ENCODE data around the gene DTX1. TPM values are rescaled to one million over a fixed set of nuclear protein-coding genes. Genes with fewer than 3 reads are reported as not detected.

Gene DTX1
- total RNA-seq, 1 experiment from 2014 or later = 3.0 TPM

DNA sequence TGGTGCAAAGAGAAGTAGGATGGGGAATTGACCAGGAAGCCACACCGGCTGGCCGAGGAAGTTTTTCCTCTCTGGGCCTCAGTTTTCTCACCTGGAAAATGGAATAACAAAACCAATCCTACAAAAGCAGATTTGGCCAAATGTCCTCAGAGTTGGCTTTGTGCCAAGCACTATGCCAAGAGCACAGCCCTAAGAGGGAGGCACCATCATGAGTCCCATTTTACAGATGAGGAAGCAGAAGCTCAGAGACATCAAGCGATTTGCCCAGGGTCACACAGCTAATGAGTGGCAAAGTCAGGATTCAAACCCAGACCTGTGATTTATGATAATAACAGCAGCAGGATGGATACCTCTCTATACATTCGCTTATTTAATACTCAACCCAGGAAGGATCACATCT lies 51.8 kb downstream of the DTX1 start:
- H3K9ac ChIP-seq (ENCODE audit: extremely low read depth, insufficient read length, low read length) = no peak overlapping the region
- H2BK120ac ChIP-seq (ENCODE audit: low read depth, low read length, poor library complexity, severe bottlenecking) = no peak overlapping the region
- Mint-ChIP-seq H3K9me3 (no peaks in the 10 kb centered on the region), H3K4me1 (peaks cover 2 to 15% of the 10 kb centered on the region in 2 experiments; a peak in 3 of 4 replicates), H3K36me3 (ENCODE audit: insufficient read depth in 1 of 3, low read depth in 3 of 3) (no peaks in the 10 kb centered on the region), H3K4me3 (no peak overlapping the region), H3K27ac (no peak overlapping the region), H3K27me3 (ENCODE audit: low read depth) (peaks cover 6% of the 10 kb centered on the region)
- H3K27ac ChIP-seq (ENCODE audit: insufficient read length, low read depth, low read length) = no peak overlapping the region
- no peak overlapping the region for H2AFZ ChIP-seq (ENCODE audit: low read length)
- H3K27me3 ChIP-seq (ENCODE audit: insufficient read depth, low read length) = no peaks in the 10 kb centered on the region; the same call in 1 of the 2 replicates
- H3K18ac ChIP-seq (ENCODE audit: insufficient read length, low read depth, low read length) = no peak overlapping the region
- H4K91ac ChIP-seq (ENCODE audit: insufficient read length, low read depth, low read length) = no peak overlapping the region
- WGBS (ENCODE audit: extremely low coverage, insufficient read length, low lambda C conversion rate) = no CpG with 5 or more reads among the region's 4 CpGs
- no peak overlapping the region for H3K23ac ChIP-seq (ENCODE audit: insufficient read length, low read depth, low read length)
- no peak overlapping the region for H3K14ac ChIP-seq (ENCODE audit: insufficient read depth, low read length)
- H2BK12ac ChIP-seq (ENCODE audit: insufficient read length, low read depth, low read length) = no peak overlapping the region
- no peak overlapping the region for H2BK5ac ChIP-seq (ENCODE audit: insufficient read length, low read length)
- peaks cover 4% of the 10 kb centered on the region for H4K20me1 ChIP-seq (ENCODE audit: control insufficient read depth, insufficient read depth, insufficient read length)
- DNase-seq = no peak
- H3K4ac ChIP-seq (ENCODE audit: low read depth, low read length) = no peak overlapping the region
- H3K23me2 ChIP-seq (ENCODE audit: insufficient read length, low read depth, low read length, poor library complexity, severe bottlenecking) = peaks cover 4% of the 10 kb centered on the region
- H3K79me2 ChIP-seq (ENCODE audit: insufficient read depth, low read length) = no peaks in the 10 kb centered on the region
- H2BK20ac ChIP-seq (ENCODE audit: low read depth, low read length, poor library complexity, severe bottlenecking) = no peak overlapping the region
- no peak overlapping the region for H3K4me2 ChIP-seq (ENCODE audit: insufficient read depth, insufficient read length, low read length)
- TF ChIP-seq, protein P1, sequence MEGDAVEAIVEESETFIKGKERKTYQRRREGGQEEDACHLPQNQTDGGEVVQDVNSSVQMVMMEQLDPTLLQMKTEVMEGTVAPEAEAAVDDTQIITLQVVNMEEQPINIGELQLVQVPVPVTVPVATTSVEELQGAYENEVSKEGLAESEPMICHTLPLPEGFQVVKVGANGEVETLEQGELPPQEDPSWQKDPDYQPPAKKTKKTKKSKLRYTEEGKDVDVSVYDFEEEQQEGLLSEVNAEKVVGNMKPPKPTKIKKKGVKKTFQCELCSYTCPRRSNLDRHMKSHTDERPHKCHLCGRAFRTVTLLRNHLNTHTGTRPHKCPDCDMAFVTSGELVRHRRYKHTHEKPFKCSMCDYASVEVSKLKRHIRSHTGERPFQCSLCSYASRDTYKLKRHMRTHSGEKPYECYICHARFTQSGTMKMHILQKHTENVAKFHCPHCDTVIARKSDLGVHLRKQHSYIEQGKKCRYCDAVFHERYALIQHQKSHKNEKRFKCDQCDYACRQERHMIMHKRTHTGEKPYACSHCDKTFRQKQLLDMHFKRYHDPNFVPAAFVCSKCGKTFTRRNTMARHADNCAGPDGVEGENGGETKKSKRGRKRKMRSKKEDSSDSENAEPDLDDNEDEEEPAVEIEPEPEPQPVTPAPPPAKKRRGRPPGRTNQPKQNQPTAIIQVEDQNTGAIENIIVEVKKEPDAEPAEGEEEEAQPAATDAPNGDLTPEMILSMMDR (conservative IDR thresholded peaks at IDR 0.05) = no peak
- no peak overlapping the region for H3K56ac ChIP-seq (ENCODE audit: insufficient read length, low read depth, low read length)
- no peaks in the 10 kb centered on the region for H3K9me3 ChIP-seq (ENCODE audit: control insufficient read depth, low read depth, low read length)
- H4K5ac ChIP-seq (ENCODE audit: insufficient read length, low read depth, low read length) = no peak overlapping the region
- no peak overlapping the region for H4K8ac ChIP-seq (replicated peaks; ENCODE audit: insufficient read length, low read depth, low read length)
- no peak overlapping the region for H3T11ph ChIP-seq (ENCODE audit: low read length)
- no peak overlapping the region for H2AK5ac ChIP-seq (ENCODE audit: insufficient read length, low read length)
- H3K4me1 ChIP-seq (ENCODE audit: insufficient read depth, low read length) = no peaks in the 10 kb centered on the region
- no peaks in the 10 kb centered on the region for H3K79me1 ChIP-seq (ENCODE audit: insufficient read depth, low read depth, low read length, poor library complexity, severe bottlenecking)
- no peak overlapping the region for H2BK15ac ChIP-seq (ENCODE audit: low read depth, low read length)

All from H9 (cell line).